HepG2 (cell line): ENCODE measurements around the gene ELOVL5. TPM values are rescaled to one million over a fixed set of nuclear protein-coding genes. Genes with fewer than 3 reads are reported as not detected.

Source experiments
- ATAC-seq: fragments of 200-7000 bp; cut with Tn5 transposase; 3 replicates; pipeline ENCODE4 v1.9.1; 2020; ENCODE audit warnings: mild to moderate bottlenecking, moderate library complexity
- BruUV-seq: library from RNA; stranded (reverse); fragments of 400-500 nt; replicated peaks from 2 replicates; lab custom pipeline; 2021; lab: Mats Ljungman, UMichigan
- CTCF ChIA-PET: fragments of 300-600 bp; formaldehyde crosslinking; extraction: SDS; loops from one replicate; lab custom pipeline; 2021; ENCODE audit warnings: low total read pairs, inconsistent platforms, low intra/inter-chr PET ratio; lab: Yijun Ruan, JAX
- POLR2A ChIA-PET: fragments of 350-600 bp; sonication (Branson Sonifier 250); formaldehyde crosslinking; loops from one replicate; lab custom pipeline; 2020; ENCODE audit warnings: antibody characterized with exemption, inconsistent platforms; lab: Yijun Ruan, JAX
- DNase-seq: peaks from one replicate; pipeline ENCODE4 v3.0.0-alpha.2; 2015; ENCODE audit warnings: low spot score
- FAIRE-seq: peaks from 3 replicates; lab custom pipeline; 2011; peaks lifted over from hg19 to GRCh38; lab: Jason Lieb, UNC
- H2AFZ ChIP-seq: one replicate; pipeline ENCODE4 v1.6.1; 2011; ENCODE audit warnings: low read length, inconsistent platforms
- H3K27ac ChIP-seq: fragments of 300-600 bp; 3 replicates; pipeline ENCODE4 v1.8.0; 2011; ENCODE audit warnings: mixed run types, mild to moderate bottlenecking, mixed read lengths, low read length, inconsistent platforms; ENCODE audit not compliant: insufficient read depth; ENCODE audit errors: extremely low read length
- H3K27me3 ChIP-seq, 2 experiments: fragments of 200-600 bp in 1 of 2; 2 replicates in 1 of 2; 3 replicates in 1 of 2; pipeline versions ENCODE4 v1.6.0 to v1.8.0; 2011; ENCODE audit warnings: low read length in 2 of 2, mild to moderate bottlenecking in 2 of 2, moderate library complexity in 2 of 2, inconsistent platforms in 1 of 2; ENCODE audit not compliant: insufficient read depth in 2 of 2, control insufficient read depth in 1 of 2
- H3K36me3 ChIP-seq, 2 experiments: fragments of 200-600 bp in 1 of 2; replicated peaks in 1 of 2; 2 replicates in 1 of 2; 3 replicates in 1 of 2; pipeline versions ENCODE4 v1.5.1 to v1.8.0; 2011; ENCODE audit warnings: low read length in 2 of 2, inconsistent platforms in 1 of 2; ENCODE audit not compliant: insufficient read depth in 2 of 2, control insufficient read depth in 1 of 2
- H3K4me1 ChIP-seq: 2 replicates; pipeline ENCODE4 v1.5.1; 2012; ENCODE audit warnings: low read length, inconsistent platforms; ENCODE audit not compliant: insufficient read depth
- H3K4me2 ChIP-seq: 2 replicates; pipeline ENCODE4 v1.6.0; 2011; ENCODE audit warnings: low read depth, low read length, inconsistent platforms
- H3K4me3 ChIP-seq, 3 experiments: fragments of 200-600 bp in 1 of 3; sonication (generic), shearing (Covaris generic) in 1 of 3; replicated peaks in 1 of 3; 2 replicates each; pipeline ENCODE4 v1.5.1; 2011 to 2016; ENCODE audit warnings: low read length in 3 of 3, inconsistent platforms in 2 of 3, low read depth in 2 of 3, mild to moderate bottlenecking in 2 of 3, control low read depth in 1 of 3, mixed read lengths in 1 of 3; ENCODE audit not compliant: insufficient read depth in 1 of 3
- H3K79me2 ChIP-seq: one replicate; pipeline ENCODE4 v1.6.1; 2011; ENCODE audit warnings: low read length, inconsistent platforms; ENCODE audit not compliant: insufficient read depth
- H3K9ac ChIP-seq: 2 replicates; pipeline ENCODE4 v1.6.0; 2011; ENCODE audit warnings: mild to moderate bottlenecking, low read depth, low read length, inconsistent platforms; ENCODE audit not compliant: insufficient read depth
- H3K9me3 ChIP-seq: 2 replicates; pipeline ENCODE4 v1.5.1; 2012; ENCODE audit warnings: mild to moderate bottlenecking, low read length
- H4K20me1 ChIP-seq: 2 replicates; pipeline ENCODE4 v1.6.0; 2011; ENCODE audit warnings: inconsistent platforms, mild to moderate bottlenecking, low read length, moderate library complexity; ENCODE audit not compliant: insufficient read depth
- BATF2 ChIP-seq: sonication (generic); formaldehyde crosslinking; IDR thresholded peaks from 2 replicates; pipeline ENCODE4 v1.8.0; 2022; ENCODE audit warnings: mild to moderate bottlenecking, missing genetic modification reagents, moderate library complexity
- HES4 ChIP-seq: sonication (generic); formaldehyde crosslinking; IDR thresholded peaks from 2 replicates; pipeline ENCODE4 v1.9.0; 2021; ENCODE audit warnings: mild to moderate bottlenecking, missing genetic modification reagents, borderline replicate concordance
- HOXA3 ChIP-seq: sonication (generic); formaldehyde crosslinking; IDR thresholded peaks from 2 replicates; pipeline ENCODE4 v1.5.0; 2020; ENCODE audit warnings: missing genetic modification reagents
- KLF9 ChIP-seq: IDR thresholded peaks from 2 replicates; pipeline ENCODE4 v1.6.1; 2016; ENCODE audit warnings: low read depth
- KMT2B ChIP-seq: IDR thresholded peaks from 2 replicates; pipeline ENCODE4 v1.6.1; 2016; ENCODE audit warnings: missing genetic modification reagents, missing compliant biosample characterization
- WGBS: methylation state at CpG from one replicate; pipeline ENCODE4 v1.1.6; 2017; ENCODE audit warnings: low lambda C conversion rate; 5-methylcytosine and 5-hydroxymethylcytosine counted together
- in situ Hi-C: cut with HindIII; loops from 2 replicates; pipeline ENCODE4 v1.10.0; 2017; ENCODE audit warnings: low pct_unique_long_range_greater_than_20kb; ENCODE audit not compliant: extremely low pct_ligation_motif_present
- intact Hi-C: fragments of 100-400 bp; cut with micrococcal nuclease; formaldehyde crosslinking; loops from one replicate; pipeline ENCODE4 v1.10.0; 2022; ENCODE audit not compliant: unreplicated experiment
- polyA plus RNA-seq, 8 experiments: library from polyadenylated mRNA; depleted of rRNA in 3 of 8; stranded (reverse) in 7 of 8; unstranded in 1 of 8; fragments of >200 nt; fragmentation: Illumina TruSeq in 4 of 8; extraction: Trizol in 4 of 8; gene quantifications; 2 replicates each; pipeline versions ENCODE4 v1.2.1 to v1.2.3, GENCODE V29; 2011 to 2016; ENCODE audit warnings: low read depth in 4 of 8, missing spikeins in 1 of 8, mixed read lengths in 1 of 8; ENCODE audit not compliant: insufficient read depth in 1 of 8
- total RNA-seq, 5 experiments: library from RNA; depleted of rRNA; stranded (reverse); fragments of >200 nt; fragmentation: Illumina TruSeq; extraction: Trizol; gene quantifications; 2 replicates each; pipeline ENCODE4 v1.2.3, GENCODE V29; 2016; ENCODE audit warnings: low read depth in 1 of 5

Gene ELOVL5
- total and polyA plus RNA-seq, 2 of the 13 experiments (the other 11 are each of a cell fraction or from before 2014, with no cell fraction given): 50.1 to 72.4 TPM

GRCh38 chr6:53246924-53247323 is 101.8 kb downstream of the ELOVL5 start:
- no peak overlapping the region for H2AFZ ChIP-seq
- intact Hi-C loops: no loop called here
- H3K27ac ChIP-seq: no peak overlapping the region
- no peaks in the 10 kb centered on the region for H3K27me3 ChIP-seq
- no peaks in the 10 kb centered on the region for H3K79me2 ChIP-seq
- H3K4me2 ChIP-seq: no peak overlapping the region
- H3K4me3 ChIP-seq: no peak overlapping the region
- FAIRE-seq (no peak), ATAC-seq (peak; percentile 28), DNase-seq (no peak)
- no peaks in the 10 kb centered on the region for H3K4me1 ChIP-seq
- WGBS: 0% methylated on average over 2 of the region's 2 CpGs
- no peaks in the 10 kb centered on the region for H4K20me1 ChIP-seq
- in situ Hi-C loops: no loop called here
- no peaks in the 10 kb centered on the region for H3K36me3 ChIP-seq
- no peak overlapping the region for H3K9ac ChIP-seq
- TF ChIP-seq KLF9 (CRISPR knock-in tag): no peak
- no peak for TF ChIP-seq KMT2B (CRISPR knock-in tag)
- no peak for TF ChIP-seq HOXA3 (CRISPR knock-in tag)
- no peak for TF ChIP-seq BATF2 (CRISPR knock-in tag)
- ChIA-PET CTCF (no interaction called here), POLR2A (no interaction called here)
- H3K9me3 ChIP-seq: no peaks in the 10 kb centered on the region
- BruUV-seq: no TSS peak

GRCh38 chr6:53244958-53245357 is 103.8 kb downstream of the ELOVL5 start:
- POLR2A ChIA-PET: no interaction called here
- no peak for FAIRE-seq
- Histone ChIP-seq H3K79me2 (no peaks in the 10 kb centered on the region), H3K4me2 (no peak overlapping the region), H3K36me3 (no peaks in the 10 kb centered on the region), H3K27ac (no peak overlapping the region), H3K27me3 (no peaks in the 10 kb centered on the region), H3K9ac (no peak overlapping the region), H3K9me3 (no peaks in the 10 kb centered on the region), H3K4me3 (no peak overlapping the region), H2AFZ (no peak overlapping the region), H4K20me1 (no peaks in the 10 kb centered on the region), H3K4me1 (no peaks in the 10 kb centered on the region)
- no TSS peak for BruUV-seq
- ATAC-seq: no peak
- in situ Hi-C loops: no loop called here
- intact Hi-C loops: no loop called here
- no peak for DNase-seq
- 64% methylated on average over 5 of the region's 5 CpGs for WGBS
- no peak for TF ChIP-seq HES4 (CRISPR knock-in tag)
- CTCF ChIA-PET: no interaction called here
